Astrocyte of the cerebellum (primary cell): Measurements from ENCODE around the gene HOXD9.

Source experiments
- DNase-seq: peaks from one replicate; pipeline ENCODE4 v3.0.0-alpha.2; 2011; ENCODE audit warnings: low read depth
- H3K4me3 ChIP-seq: 2 replicates; pipeline ENCODE4 v1.5.1; 2011; ENCODE audit warnings: mild to moderate bottlenecking, low read depth, low read length, moderate library complexity
- CTCF ChIP-seq: IDR thresholded peaks from 2 replicates; pipeline ENCODE4 v1.5.1; 2012; ENCODE audit warnings: low read length, low read depth, moderate library complexity, mild to moderate bottlenecking; ENCODE audit errors: missing control alignments
- in situ Hi-C: cut with HindIII; loops from 2 replicates; pipeline ENCODE4 v1.10.0; 2017; ENCODE audit warnings: low sequenced_read_pairs

Gene HOXD9

GRCh38 chr2:176120364-176121189 lies 1.9 kb upstream of the HOXD9 start:
- in situ Hi-C loops = loop anchor here (25.0 kb wide), 1 partner anchor 1017 kb away; no protein-coding TSS in a partner anchor
- DNase-seq = no peak
- no peak for TF ChIP-seq CTCF
- no peak overlapping the region for H3K4me3 ChIP-seq

GRCh38 chr2:176121190-176122051 lies 1.1 kb upstream of the HOXD9 start:
- H3K4me3 ChIP-seq = no peak overlapping the region
- DNase-seq = no peak
- in situ Hi-C loops = loop anchor here (25.0 kb wide), 1 partner anchor 1016 kb away; no protein-coding TSS in a partner anchor

GRCh38 chr2:176122052-176122682 lies 352 bp upstream of the HOXD9 start:
- no peak for DNase-seq
- H3K4me3 ChIP-seq = no peak overlapping the region
- TF ChIP-seq CTCF = no peak
- in situ Hi-C loops = loop anchor here (25.0 kb wide), 1 partner anchor 1015 kb away; no protein-coding TSS in a partner anchor

More at GRCh38 chr2:176121190-176122051, 1.1 kb upstream of the HOXD9 start:
- no peak for TF ChIP-seq CTCF

GRCh38 chr2:176123411-176124109 lies 1.0 kb downstream of the HOXD9 start:
- in situ Hi-C loops = loop anchor here (25.0 kb wide), 1 partner anchor 1014 kb away; no protein-coding TSS in a partner anchor
- no peak overlapping the region for H3K4me3 ChIP-seq
- no peak for DNase-seq
- no peak for TF ChIP-seq CTCF

- no peak overlapping the region for H3K4me3 ChIP-seq
- in situ Hi-C loops = loop anchor here (25.0 kb wide), 1 partner anchor 1013 kb away; no protein-coding TSS in a partner anchor
- DNase-seq = no peak
- no peak for TF ChIP-seq CTCF
Observed at GRCh38 chr2:176124110-176124946, 1.8 kb downstream of the HOXD9 start.
